Activated T-helper 17 cell treated with anti-CD3 and anti-CD28 coated beads, Interleukin-2, amount 50 U/mL, for 72 hours (primary cell): ENCODE results near the gene KRR1. TPM values are rescaled to one million over a fixed set of nuclear protein-coding genes. Genes with fewer than 3 reads are reported as not detected.

Experiments used
- ATAC-seq: fragments of 150-1000 bp; cut with Tn5 transposase; replicated peaks from 2 replicates; pipeline ENCODE4 v1.10.0; 2021; ENCODE audit warnings: mild to moderate bottlenecking, moderate library complexity
- H3K27ac Mint-ChIP-seq: one replicate; pipeline ENCODE4 v1.8.0; 2022; ENCODE audit warnings: mixed read lengths
- H3K27me3 Mint-ChIP-seq: one replicate; pipeline ENCODE4 v1.8.0; 2022; ENCODE audit warnings: mixed read lengths
- H3K36me3 Mint-ChIP-seq: one replicate; pipeline ENCODE4 v1.8.0; 2022; ENCODE audit warnings: low read depth, mild to moderate bottlenecking, mixed read lengths
- H3K4me1 Mint-ChIP-seq: one replicate; pipeline ENCODE4 v1.8.0; 2022; ENCODE audit warnings: mixed read lengths
- H3K4me3 Mint-ChIP-seq: one replicate; pipeline ENCODE4 v1.8.0; 2022; ENCODE audit warnings: mild to moderate bottlenecking, mixed read lengths
- H3K9me3 Mint-ChIP-seq: one replicate; pipeline ENCODE4 v1.8.0; 2022; ENCODE audit warnings: mixed read lengths
- total RNA-seq, 2 donors: library from RNA; stranded (reverse); gene quantifications; one replicate each; pipeline ENCODE4 v1.2.3, GENCODE V29; 2022

Gene KRR1
- 100 to 1,000 TPM; 113 to 151 TPM for total RNA-seq

- H3K36me3 Mint-ChIP-seq: no peaks in the 10 kb centered on the region
- H3K27ac Mint-ChIP-seq: peak within 1 kb of the TSS; percentile 99
- no peaks in the 10 kb centered on the region for H3K27me3 Mint-ChIP-seq
- peak; percentile 94 for ATAC-seq
- peaks cover 16% of the 10 kb centered on the region for H3K4me1 Mint-ChIP-seq
- no peaks in the 10 kb centered on the region for H3K9me3 Mint-ChIP-seq
- H3K4me3 Mint-ChIP-seq: peak within 1 kb of the TSS; percentile 99
Observed at GRCh38 chr12:75511116-75512048, at the start of gene KRR1. TSS of gene KRR1 (minus strand) at chr12:75511609. CDS start at chr12:75511597, 12 bp downstream.

- ATAC-seq: no peak
- H3K9me3 Mint-ChIP-seq: no peaks in the 10 kb centered on the region
- H3K27ac Mint-ChIP-seq: no peak overlapping the region
- no peak overlapping the region for H3K4me3 Mint-ChIP-seq
- no peaks in the 10 kb centered on the region for H3K4me1 Mint-ChIP-seq
- no peaks in the 10 kb centered on the region for H3K36me3 Mint-ChIP-seq
- peaks cover 12% of the 10 kb centered on the region for H3K27me3 Mint-ChIP-seq
Observed at GRCh38 chr12:75560167-75560566, 48.8 kb upstream of the KRR1 start.

- H3K4me3 Mint-ChIP-seq: no peak overlapping the region
- H3K27me3 Mint-ChIP-seq: peaks cover 12% of the 10 kb centered on the region
- no peaks in the 10 kb centered on the region for H3K36me3 Mint-ChIP-seq
- H3K27ac Mint-ChIP-seq: no peak overlapping the region
- H3K9me3 Mint-ChIP-seq: no peaks in the 10 kb centered on the region
- H3K4me1 Mint-ChIP-seq: no peaks in the 10 kb centered on the region
- no peak for ATAC-seq
Observed at GRCh38 chr12:75558287-75558686, 46.9 kb upstream of the KRR1 start.

GRCh38 chr12:75556311-75556899, 45.0 kb upstream of the KRR1 start:
- no peak for ATAC-seq
- Mint-ChIP-seq H3K4me1 (no peaks in the 10 kb centered on the region), H3K27ac (no peak overlapping the region), H3K9me3 (no peaks in the 10 kb centered on the region), H3K36me3 (no peaks in the 10 kb centered on the region), H3K4me3 (no peak overlapping the region), H3K27me3 (peaks cover 9% of the 10 kb centered on the region)

GRCh38 chr12:75554556-75554880, 43.1 kb upstream of the KRR1 start:
- H3K36me3 Mint-ChIP-seq: no peaks in the 10 kb centered on the region
- H3K9me3 Mint-ChIP-seq: no peaks in the 10 kb centered on the region
- no peak for ATAC-seq
- H3K4me3 Mint-ChIP-seq: no peak overlapping the region
- H3K27me3 Mint-ChIP-seq: peaks cover 14% of the 10 kb centered on the region
- no peak overlapping the region for H3K27ac Mint-ChIP-seq
- H3K4me1 Mint-ChIP-seq: peaks cover 7% of the 10 kb centered on the region

GRCh38 chr12:75553836-75554555, 42.6 kb upstream of the KRR1 start:
- Mint-ChIP-seq H3K4me1 (peaks cover 7% of the 10 kb centered on the region), H3K36me3 (no peaks in the 10 kb centered on the region), H3K4me3 (no peak overlapping the region), H3K27ac (no peak overlapping the region), H3K9me3 (no peaks in the 10 kb centered on the region), H3K27me3 (peaks cover 14% of the 10 kb centered on the region)
- no peak for ATAC-seq

- Mint-ChIP-seq H3K27ac (no peak overlapping the region), H3K27me3 (peaks cover 14% of the 10 kb centered on the region), H3K9me3 (no peaks in the 10 kb centered on the region), H3K4me1 (peaks cover 7% of the 10 kb centered on the region), H3K4me3 (no peak overlapping the region), H3K36me3 (no peaks in the 10 kb centered on the region)
- no peak for ATAC-seq
Observed at GRCh38 chr12:75553398-75553797, 42.0 kb upstream of the KRR1 start.

- Mint-ChIP-seq H3K27me3 (peaks cover 14% of the 10 kb centered on the region), H3K9me3 (no peaks in the 10 kb centered on the region), H3K36me3 (no peaks in the 10 kb centered on the region), H3K4me1 (peaks cover 7% of the 10 kb centered on the region), H3K27ac (no peak overlapping the region), H3K4me3 (no peak overlapping the region)
- peak; percentile 73 for ATAC-seq
Observed at GRCh38 chr12:75551477-75551876, 40.1 kb upstream of the KRR1 start.

- Mint-ChIP-seq H3K36me3 (no peaks in the 10 kb centered on the region), H3K27me3 (peaks cover 18% of the 10 kb centered on the region), H3K4me1 (peaks cover 7% of the 10 kb centered on the region), H3K27ac (no peak overlapping the region), H3K4me3 (no peak overlapping the region), H3K9me3 (no peaks in the 10 kb centered on the region)
- ATAC-seq: peak; percentile 57
Observed at GRCh38 chr12:75550401-75551240, 39.2 kb upstream of the KRR1 start.

GRCh38 chr12:75549989-75550388, 38.6 kb upstream of the KRR1 start:
- Mint-ChIP-seq H3K27me3 (peaks cover 18% of the 10 kb centered on the region), H3K27ac (no peak overlapping the region), H3K4me3 (no peak overlapping the region), H3K9me3 (no peaks in the 10 kb centered on the region), H3K36me3 (no peaks in the 10 kb centered on the region), H3K4me1 (peaks cover 7% of the 10 kb centered on the region)
- ATAC-seq: no peak

- no peak for ATAC-seq
- Mint-ChIP-seq H3K27me3 (peaks cover 23% of the 10 kb centered on the region), H3K4me1 (peaks cover 7% of the 10 kb centered on the region), H3K27ac (no peak overlapping the region), H3K36me3 (no peaks in the 10 kb centered on the region), H3K4me3 (no peak overlapping the region), H3K9me3 (no peaks in the 10 kb centered on the region)
Observed at GRCh38 chr12:75548879-75549278, 37.5 kb upstream of the KRR1 start.

- no peaks in the 10 kb centered on the region for H3K9me3 Mint-ChIP-seq
- ATAC-seq: no peak
- peaks cover 20% of the 10 kb centered on the region for H3K27me3 Mint-ChIP-seq
- H3K4me3 Mint-ChIP-seq: no peak overlapping the region
- H3K36me3 Mint-ChIP-seq: no peaks in the 10 kb centered on the region
- no peak overlapping the region for H3K27ac Mint-ChIP-seq
- peaks cover 3% of the 10 kb centered on the region for H3K4me1 Mint-ChIP-seq
Observed at GRCh38 chr12:75545636-75546035, 34.2 kb upstream of the KRR1 start.

GRCh38 chr12:75543529-75543928, 32.1 kb upstream of the KRR1 start:
- ATAC-seq: no peak
- Mint-ChIP-seq H3K27ac (no peak overlapping the region), H3K4me1 (no peaks in the 10 kb centered on the region), H3K4me3 (no peak overlapping the region), H3K36me3 (no peaks in the 10 kb centered on the region), H3K9me3 (no peaks in the 10 kb centered on the region), H3K27me3 (peaks cover 13% of the 10 kb centered on the region)

GRCh38 chr12:75542942-75543341, 31.5 kb upstream of the KRR1 start:
- H3K36me3 Mint-ChIP-seq: no peaks in the 10 kb centered on the region
- ATAC-seq: no peak
- no peak overlapping the region for H3K27ac Mint-ChIP-seq
- H3K9me3 Mint-ChIP-seq: no peaks in the 10 kb centered on the region
- no peak overlapping the region for H3K4me3 Mint-ChIP-seq
- H3K27me3 Mint-ChIP-seq: peaks cover 12% of the 10 kb centered on the region
- no peaks in the 10 kb centered on the region for H3K4me1 Mint-ChIP-seq
